GM21737 (cell line): ENCODE data around the gene SLAMF8.

Experiments used
- ATAC-seq: cut with Tn5 transposase; IDR thresholded peaks from one replicate; pipeline ENCODE4 v1.9.1; 2021; ENCODE audit warnings: mild to moderate bottlenecking, moderate library complexity; ENCODE audit not compliant: unreplicated experiment

The SLAMF8 gene

DNA sequence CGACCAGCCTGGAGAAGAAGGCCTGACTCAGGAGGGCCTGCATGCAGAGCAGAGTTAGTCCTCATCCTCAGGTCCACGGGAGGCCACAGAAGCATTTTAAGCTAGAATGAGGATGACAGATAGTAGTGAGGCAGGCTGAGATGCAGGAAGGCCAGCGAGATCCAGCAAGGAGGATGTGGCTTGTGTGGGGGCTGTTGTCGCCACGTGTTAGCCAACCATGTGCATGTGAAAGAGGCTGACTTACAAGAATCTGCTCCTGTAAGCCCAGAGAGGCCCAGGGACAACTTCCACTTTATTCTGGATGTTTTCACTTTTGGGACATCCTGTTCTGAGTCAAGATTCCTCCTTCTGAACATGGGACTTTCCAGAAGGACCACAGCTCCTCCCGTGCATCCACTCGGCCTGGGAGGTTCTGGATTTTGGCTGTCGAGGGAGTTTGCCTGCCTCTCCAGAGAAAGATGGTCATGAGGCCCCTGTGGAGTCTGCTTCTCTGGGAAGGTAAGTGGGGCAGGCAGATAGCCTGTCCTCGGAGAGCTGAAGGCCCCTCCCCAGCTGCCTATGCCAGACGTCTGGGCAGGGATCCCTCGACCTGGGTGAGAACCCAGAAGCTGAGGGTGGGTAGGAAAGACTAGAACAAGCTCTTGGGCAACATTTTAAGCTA is at the start of gene SLAMF8:
TSS of gene SLAMF8 (plus strand) at position 433 of the 661 bp plus-strand sequence. CDS start at position 459, 26 bp downstream.
- ATAC-seq = no peak

GRCh38 chr1:159778266-159778665 is 48.4 kb upstream of the SLAMF8 start:
- ATAC-seq = no peak

- no peak for ATAC-seq
These were observed 47.2 kb upstream of the SLAMF8 start for GRCh38 chr1:159779403-159779851.

- peak; percentile 97 for ATAC-seq
These were observed 45.8 kb upstream of the SLAMF8 start, which contains the start of gene DUSP23 for GRCh38 chr1:159780583-159781582. DUSP23 (plus strand) TSS chr1:159780962; CDS start chr1:159781101, 139 bp downstream.

- ATAC-seq = no peak
These were observed 44.7 kb upstream of the SLAMF8 start for GRCh38 chr1:159781992-159782391.

GRCh38 chr1:159783724-159784123 is 42.9 kb upstream of the SLAMF8 start:
- no peak for ATAC-seq

DNA sequence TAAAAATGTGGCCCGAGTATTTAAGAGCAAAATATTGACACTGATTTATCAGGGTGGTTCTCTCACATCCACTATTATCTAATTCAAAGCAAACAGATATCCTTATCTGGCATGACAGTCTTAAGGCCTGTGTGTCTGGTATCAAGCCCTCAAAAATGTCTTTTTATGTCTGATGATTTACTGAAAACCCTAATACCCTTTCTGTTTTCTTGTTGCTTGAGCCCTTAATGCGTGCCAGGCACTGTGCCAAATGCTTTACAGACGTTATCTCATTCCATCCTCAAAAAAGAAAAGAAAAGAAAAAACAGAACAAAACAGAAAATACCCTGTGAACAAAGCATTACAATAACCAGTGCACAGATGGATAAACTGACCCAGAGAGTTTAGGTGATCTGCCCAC is 40.2 kb upstream of the SLAMF8 start:
- ATAC-seq = no peak

GRCh38 chr1:159786966-159787365 is 39.7 kb upstream of the SLAMF8 start:
- no peak for ATAC-seq

- no peak for ATAC-seq
These were observed 36.3 kb upstream of the SLAMF8 start for GRCh38 chr1:159790237-159790917.

DNA sequence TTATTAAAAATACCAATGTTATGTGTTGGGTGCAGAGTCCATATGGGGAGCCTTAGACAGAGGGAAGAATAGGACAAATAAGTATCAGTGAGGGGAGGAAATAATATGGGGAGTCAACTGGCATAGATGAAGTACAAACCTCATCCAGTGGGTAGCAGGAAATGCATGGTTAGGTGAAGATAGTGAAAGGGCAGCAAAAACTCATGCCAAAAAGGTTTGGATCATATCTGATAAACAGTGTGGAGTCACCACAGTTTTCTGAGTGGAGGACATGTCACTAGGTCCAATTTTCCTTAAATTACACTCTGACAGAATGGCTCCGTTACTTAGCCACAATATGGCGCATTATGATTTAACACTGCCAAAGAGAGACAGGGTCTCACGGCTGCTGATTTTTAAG is 35.6 kb upstream of the SLAMF8 start:
- no peak for ATAC-seq

DNA sequence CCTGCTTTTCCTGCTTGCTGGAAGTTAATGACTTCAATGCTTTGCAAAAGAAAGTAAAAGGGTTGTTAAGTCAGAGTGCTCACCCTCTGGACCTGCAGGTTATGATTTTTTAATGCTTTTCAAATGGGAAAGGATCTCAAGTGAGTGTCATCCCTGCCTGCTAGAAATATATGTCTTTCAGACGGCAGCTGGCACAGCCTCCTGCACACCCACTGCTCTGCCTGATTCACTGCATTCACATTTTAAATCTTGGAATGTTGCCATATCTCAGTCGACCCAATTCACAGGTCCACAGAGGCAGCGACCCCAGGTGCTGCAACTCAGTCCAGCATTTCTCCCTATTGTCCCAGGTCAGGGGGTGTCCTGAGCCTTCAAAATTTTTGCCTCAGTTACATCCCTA is 35.2 kb upstream of the SLAMF8 start:
- ATAC-seq = no peak

DNA sequence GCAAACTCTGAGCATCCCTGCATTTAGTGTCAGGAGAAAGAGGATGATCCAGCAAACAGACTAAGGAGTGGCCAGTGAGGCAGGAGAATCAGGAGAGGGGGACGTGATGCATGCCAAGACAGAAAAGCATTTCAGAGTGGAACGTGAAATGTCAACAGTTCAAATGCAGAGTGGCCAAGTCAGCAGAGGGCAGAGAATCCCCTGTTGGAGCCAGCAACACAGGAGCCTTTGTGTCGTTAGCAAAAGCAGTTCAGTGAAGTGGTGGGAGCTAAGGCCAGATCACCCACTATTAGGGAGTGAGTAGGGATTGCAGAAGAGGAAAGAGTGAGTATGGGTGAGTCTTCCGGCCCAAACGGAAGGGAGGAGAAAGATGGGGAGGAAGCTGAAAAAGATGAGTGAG is 31.1 kb upstream of the SLAMF8 start:
- ATAC-seq = no peak

- no peak for ATAC-seq
These were observed 27.8 kb upstream of the SLAMF8 start for GRCh38 chr1:159798893-159799292.

DNA sequence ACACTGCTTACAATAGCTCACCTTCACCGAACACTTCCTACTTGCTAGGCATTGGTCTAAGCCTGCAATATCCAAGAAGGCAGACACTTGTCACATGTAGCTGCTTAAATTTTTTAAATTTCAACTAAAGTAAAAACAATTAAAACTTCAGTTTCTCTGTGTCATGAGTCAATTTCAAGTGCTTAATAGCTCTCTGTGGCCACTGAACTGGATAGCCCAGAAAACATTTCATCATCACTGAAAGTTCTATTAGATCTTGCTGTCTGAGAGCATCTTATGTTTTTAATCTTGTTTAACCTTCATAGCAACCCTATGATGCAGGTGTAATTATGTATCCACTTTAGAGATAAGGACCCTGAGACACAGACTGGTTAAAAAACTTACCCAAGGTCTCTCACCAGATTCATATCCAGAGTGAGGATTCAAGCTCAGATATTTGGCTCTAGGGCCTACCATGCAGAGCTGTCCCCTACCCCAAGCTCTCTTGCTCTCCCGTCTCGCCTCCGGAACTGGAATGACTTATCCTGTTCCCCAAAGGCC is 27.2 kb upstream of the SLAMF8 start:
- no peak for ATAC-seq

DNA sequence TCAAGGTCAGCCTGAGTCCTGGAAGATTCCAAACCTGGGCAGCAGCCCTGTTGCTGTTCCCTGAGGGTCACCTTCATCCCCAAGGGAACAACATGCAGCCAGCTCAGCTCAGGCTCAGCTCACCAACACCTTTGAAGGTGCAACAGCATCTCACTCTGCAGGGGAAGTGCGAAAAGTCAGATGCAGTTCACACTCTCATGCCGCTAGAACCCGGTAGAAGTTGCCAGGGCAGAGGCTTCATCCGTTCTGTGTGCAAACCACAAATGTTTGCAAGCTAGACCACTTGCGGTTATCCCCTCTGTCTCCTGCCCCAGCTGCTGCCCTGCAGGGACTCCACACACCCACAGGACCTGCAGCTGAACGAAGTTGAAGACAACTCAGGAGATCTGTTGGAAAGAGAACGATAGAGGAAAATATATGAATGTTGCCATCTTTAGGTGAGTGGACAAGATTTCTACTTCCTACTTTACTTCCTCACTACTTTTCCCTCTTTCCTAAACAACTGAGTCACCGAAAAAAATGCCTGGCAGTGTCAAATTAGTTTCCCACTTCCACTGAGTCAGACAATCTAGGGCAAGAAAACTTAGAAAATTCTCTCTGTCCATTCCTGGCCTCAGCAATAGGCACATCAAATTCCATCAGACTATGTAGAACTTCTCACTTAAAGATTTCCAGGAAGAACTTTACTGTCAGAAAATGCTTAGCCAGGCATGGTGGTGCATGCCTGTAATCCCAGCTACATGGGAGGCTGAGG is 26.3 kb upstream of the SLAMF8 start:
- no peak for ATAC-seq

DNA sequence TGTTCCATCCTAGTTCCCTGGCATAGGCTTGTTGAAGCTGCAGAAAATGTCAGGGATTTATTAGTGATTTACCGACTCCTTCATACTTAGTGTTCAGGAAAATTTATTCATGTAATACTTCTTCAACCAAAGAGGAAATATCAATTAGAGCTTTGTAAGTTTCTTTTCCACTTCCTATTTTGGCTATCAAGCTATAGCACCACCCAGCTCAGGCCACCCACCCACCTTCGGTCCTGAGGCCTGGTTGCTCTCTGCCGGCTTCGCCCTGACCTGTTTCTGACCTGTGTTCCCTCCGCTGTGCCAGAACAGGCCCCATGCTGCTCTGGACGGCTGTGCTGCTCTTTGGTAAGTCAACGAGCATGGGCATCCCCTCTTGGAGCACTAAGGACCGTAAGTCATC is 24.6 kb upstream of the SLAMF8 start, which contains the start of gene FCRL6:
TSS of gene FCRL6 (plus strand) at position 250 of the 400 bp plus-strand sequence. CDS start at position 315, 65 bp downstream.
- no peak for ATAC-seq

DNA sequence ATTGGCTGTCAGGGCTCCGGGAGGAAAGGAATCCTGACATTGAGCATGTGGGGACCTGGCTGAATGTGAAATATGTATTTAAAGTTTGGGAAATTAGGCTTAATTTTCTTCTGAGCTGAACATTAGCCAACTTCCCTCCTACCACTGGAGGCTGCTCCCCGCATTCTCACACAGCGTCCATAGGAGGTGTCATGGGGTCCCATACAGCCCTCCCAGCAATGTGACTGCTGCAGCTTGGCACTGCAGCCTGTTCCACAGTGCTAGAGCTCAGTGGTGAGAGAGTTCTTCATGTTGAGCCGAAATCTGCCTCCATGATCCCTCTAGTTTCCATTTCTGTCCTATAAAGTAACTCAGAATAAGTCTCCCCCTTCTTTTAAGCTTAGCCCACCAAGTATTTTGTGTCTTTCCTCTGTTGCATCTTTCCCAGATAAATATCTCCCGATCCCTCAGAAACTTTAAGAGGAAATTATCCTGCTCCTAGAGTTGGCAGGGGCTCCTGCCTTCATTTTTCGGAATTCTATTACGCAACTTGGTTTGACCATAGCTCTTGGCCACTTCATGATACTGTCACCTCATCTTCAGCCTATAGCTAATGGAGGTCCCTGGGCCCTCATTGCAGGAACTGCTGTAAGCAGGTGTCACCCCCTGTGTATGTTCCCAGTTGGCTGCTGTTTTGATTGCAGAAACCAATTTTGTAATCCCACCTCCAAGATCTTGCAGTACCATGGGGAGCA is 22.6 kb upstream of the SLAMF8 start:
- no peak for ATAC-seq

GRCh38 chr1:159804924-159805323 is 21.7 kb upstream of the SLAMF8 start:
- no peak for ATAC-seq

DNA sequence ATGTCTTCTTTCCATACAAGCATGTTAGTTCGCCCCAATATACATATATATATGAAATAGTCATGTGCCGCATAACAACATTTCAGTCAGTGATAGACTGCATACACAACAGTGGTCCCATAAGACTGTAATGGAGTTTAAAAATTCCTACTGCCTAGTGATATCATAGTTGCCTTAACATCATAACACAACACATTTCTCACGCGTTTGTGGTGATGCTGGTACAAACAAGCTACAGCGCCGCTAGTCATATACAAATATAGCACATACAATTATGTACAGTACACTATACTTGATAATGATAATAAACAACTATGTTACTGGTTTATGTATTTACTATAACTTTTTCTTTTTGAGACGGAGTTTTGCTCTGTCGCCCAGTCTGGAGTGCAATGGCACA is 10.7 kb upstream of the SLAMF8 start:
- no peak for ATAC-seq
